Upper lobe of right lung (tissue), 1 donor: ENCODE results near the gene C2CD4D. TPM values are rescaled to one million over a fixed set of nuclear protein-coding genes. Genes with fewer than 3 reads are reported as not detected.

Experiments
- ATAC-seq: fragments of 200-7000 bp; cut with Tn5 transposase; one replicate; pipeline ENCODE4 v1.9.1; 2020; ENCODE audit warnings: mild to moderate bottlenecking, moderate library complexity
- DNase-seq: peaks from one replicate; pipeline ENCODE4 v3.0.0-alpha.2; 2020
- H3K27ac ChIP-seq: fragments of 200-600 bp; one replicate; pipeline ENCODE4 v1.8.0; 2022
- H3K27me3 ChIP-seq: fragments of 200-600 bp; one replicate; pipeline ENCODE4 v1.8.0; 2022; ENCODE audit warnings: mild to moderate bottlenecking
- H3K36me3 ChIP-seq: fragments of 200-600 bp; one replicate; pipeline ENCODE4 v1.8.0; 2022
- H3K4me1 ChIP-seq: fragments of 200-600 bp; one replicate; pipeline ENCODE4 v1.8.0; 2022
- H3K4me3 ChIP-seq: fragments of 200-600 bp; one replicate; pipeline ENCODE4 v1.8.0; 2022; ENCODE audit warnings: mild to moderate bottlenecking
- H3K9me3 ChIP-seq: fragments of 200-600 bp; one replicate; pipeline ENCODE4 v1.8.0; 2022
- intact Hi-C: fragments of 100-400 bp; cut with DNase I; formaldehyde crosslinking; loops from one replicate; pipeline ENCODE4 v1.11.0; 2022
- total RNA-seq: library from RNA; stranded (reverse); fragmentation: NEBNext Ultra II Directional; extraction: Animal tissue kit (Norgen Biotek cat#: 25700); gene quantifications from one replicate; pipeline ENCODE4 v1.2.1, GENCODE V29; 2021
- TF ChIP-seq, protein P1 (sequence below): fragments of 200-600 bp; IDR thresholded peaks from one replicate; pipeline ENCODE4 v1.8.0; 2022; ENCODE audit warnings: antibody characterized with exemption
- donor health status: DM: no; HTN: yes; CAD: no; lungs with severe emphysema.

Gene C2CD4D
- total RNA-seq, 1 donor from 2014 or later, result 0.29 TPM

DNA sequence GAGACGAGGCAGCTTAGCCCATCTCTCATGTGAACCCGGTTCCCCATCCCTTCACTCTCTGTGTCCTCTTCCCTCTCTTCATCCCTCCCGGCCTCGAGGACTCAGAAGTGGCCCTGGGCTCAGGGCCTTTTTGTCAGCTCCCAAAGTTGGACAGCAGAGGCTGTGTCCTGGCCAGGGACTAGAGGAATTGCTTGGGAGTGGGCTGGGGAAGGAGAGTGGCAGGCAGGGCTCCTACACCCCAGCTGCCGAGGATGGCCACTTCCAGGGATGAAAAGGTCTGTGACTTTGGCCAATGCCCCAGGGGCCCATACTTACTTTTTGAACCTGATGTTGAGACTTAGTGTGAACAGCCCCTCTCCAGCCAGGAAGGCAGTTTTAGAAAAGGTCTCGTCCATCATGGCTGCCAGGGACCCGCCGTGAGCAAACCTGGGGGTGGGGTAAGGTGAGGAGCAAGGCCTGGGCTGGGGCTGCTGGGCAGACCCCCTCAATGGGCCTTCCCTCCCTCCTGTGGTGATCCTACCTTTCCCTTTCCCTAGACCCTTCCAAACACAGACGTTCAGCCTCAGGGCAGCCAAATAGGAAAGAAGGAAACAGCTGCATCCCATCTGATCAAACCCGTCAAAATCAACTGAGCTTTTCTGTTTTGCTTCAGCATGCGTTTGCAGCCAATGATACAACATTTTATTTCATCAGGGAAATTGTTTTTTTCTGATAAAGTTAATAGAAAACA is 8.4 kb upstream of the C2CD4D start:
- DNase-seq, result no peak
- no peak overlapping the region for H3K4me3 ChIP-seq
- H3K9me3 ChIP-seq, result no peaks in the 10 kb centered on the region
- TF ChIP-seq, protein P1, sequence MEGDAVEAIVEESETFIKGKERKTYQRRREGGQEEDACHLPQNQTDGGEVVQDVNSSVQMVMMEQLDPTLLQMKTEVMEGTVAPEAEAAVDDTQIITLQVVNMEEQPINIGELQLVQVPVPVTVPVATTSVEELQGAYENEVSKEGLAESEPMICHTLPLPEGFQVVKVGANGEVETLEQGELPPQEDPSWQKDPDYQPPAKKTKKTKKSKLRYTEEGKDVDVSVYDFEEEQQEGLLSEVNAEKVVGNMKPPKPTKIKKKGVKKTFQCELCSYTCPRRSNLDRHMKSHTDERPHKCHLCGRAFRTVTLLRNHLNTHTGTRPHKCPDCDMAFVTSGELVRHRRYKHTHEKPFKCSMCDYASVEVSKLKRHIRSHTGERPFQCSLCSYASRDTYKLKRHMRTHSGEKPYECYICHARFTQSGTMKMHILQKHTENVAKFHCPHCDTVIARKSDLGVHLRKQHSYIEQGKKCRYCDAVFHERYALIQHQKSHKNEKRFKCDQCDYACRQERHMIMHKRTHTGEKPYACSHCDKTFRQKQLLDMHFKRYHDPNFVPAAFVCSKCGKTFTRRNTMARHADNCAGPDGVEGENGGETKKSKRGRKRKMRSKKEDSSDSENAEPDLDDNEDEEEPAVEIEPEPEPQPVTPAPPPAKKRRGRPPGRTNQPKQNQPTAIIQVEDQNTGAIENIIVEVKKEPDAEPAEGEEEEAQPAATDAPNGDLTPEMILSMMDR, result no peak
- peaks cover 11% of the 10 kb centered on the region for H3K4me1 ChIP-seq
- H3K27ac ChIP-seq, result no peak overlapping the region
- no peaks in the 10 kb centered on the region for H3K36me3 ChIP-seq
- no peaks in the 10 kb centered on the region for H3K27me3 ChIP-seq
- intact Hi-C loops, result no loop called here
- no peak for ATAC-seq

DNA sequence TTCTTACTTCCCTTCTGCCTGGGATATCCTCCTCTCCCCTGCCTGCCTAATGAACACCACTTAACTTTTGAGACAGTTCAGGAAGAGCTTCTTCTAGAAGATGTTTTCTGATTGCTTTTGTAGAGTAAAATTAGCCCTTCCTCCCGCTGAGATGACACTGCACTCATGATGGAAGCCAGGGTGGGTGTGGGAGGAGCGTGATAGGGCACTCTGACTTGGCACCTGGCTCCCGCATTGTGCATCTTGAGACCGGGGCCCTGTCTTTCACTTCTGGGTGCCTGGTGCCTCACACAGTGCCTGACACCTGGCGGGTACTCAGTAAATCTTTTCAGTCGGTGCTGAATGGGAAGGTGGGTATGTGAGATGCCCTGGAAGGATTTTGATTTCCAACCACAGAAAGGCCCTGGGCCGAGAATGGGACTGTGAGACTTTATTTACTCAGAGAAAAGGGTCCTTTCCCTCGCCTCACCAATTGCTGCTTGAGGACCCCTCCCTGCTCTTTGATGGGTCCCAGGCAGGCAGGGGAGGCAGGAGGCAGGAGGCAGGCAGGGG is 7.1 kb upstream of the C2CD4D start:
- DNase-seq, result no peak
- no peak for ATAC-seq
- Histone ChIP-seq H3K4me3 (no peak overlapping the region), H3K4me1 (peaks cover 11% of the 10 kb centered on the region), H3K9me3 (no peaks in the 10 kb centered on the region), H3K27me3 (no peaks in the 10 kb centered on the region), H3K27ac (no peak overlapping the region), H3K36me3 (no peaks in the 10 kb centered on the region)
- intact Hi-C loops, result no loop called here
- TF ChIP-seq, protein P1, result no peak

DNA sequence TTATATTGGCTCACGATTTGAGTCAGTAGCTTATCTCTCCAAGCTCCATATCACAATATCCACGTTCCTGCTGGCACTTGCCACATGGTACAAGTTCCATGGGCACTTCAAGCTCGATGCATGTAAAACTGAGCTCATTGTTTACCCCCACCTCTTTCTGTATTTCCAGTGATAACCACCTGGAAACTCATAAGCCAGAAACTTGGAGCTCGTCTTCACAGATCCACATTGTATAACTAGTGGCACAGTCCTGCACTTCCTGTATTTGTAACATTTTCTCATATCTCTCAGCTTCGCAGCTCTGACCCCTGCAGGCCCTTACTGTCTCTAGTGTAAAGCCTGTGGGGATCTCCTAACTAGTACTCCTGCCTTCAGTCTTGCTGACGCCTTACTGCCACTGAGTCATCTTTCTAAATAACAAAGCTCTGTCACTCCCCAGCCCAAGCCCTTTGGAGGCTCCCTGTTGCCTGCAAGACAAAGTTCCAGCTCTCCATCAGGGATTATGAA is 6.5 kb upstream of the C2CD4D start:
- intact Hi-C loops, result no loop called here
- no peak for ATAC-seq

DNA sequence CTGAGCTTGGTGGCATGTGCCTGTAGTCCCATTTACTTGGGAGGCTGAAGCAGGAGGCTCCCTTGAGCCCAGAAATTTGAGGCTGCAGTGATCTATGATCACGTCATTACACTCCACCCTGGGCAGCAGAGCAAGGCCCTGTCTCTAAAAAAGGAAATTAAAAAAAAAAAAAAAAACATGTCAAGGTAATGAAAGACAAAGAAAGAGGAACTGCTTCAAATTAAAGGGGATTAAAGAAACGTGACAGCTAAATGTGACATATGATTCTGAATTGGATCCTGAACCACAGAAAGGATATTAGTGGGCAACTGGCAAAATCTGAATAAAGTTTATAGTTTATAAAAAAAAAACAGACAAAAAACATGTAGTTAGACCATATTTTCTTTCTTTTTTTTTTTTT is 3.8 kb upstream of the C2CD4D start:
- H3K4me3 ChIP-seq, result no peak overlapping the region
- no peaks in the 10 kb centered on the region for H3K9me3 ChIP-seq
- TF ChIP-seq, protein P1, result no peak
- ATAC-seq (no peak), DNase-seq (no peak)
- no peaks in the 10 kb centered on the region for H3K36me3 ChIP-seq
- peaks cover 7% of the 10 kb centered on the region for H3K4me1 ChIP-seq
- intact Hi-C loops, result no loop called here
- H3K27me3 ChIP-seq, result peaks cover 17% of the 10 kb centered on the region
- H3K27ac ChIP-seq, result no peak overlapping the region

More for the DNA sequence above, 6.5 kb upstream of the C2CD4D start:
- TF ChIP-seq, protein P1, result no peak
- Histone ChIP-seq H3K4me1 (peaks cover 11% of the 10 kb centered on the region), H3K27me3 (no peaks in the 10 kb centered on the region), H3K27ac (no peak overlapping the region), H3K36me3 (no peaks in the 10 kb centered on the region), H3K4me3 (no peak overlapping the region), H3K9me3 (no peaks in the 10 kb centered on the region)
- no peak for DNase-seq

DNA sequence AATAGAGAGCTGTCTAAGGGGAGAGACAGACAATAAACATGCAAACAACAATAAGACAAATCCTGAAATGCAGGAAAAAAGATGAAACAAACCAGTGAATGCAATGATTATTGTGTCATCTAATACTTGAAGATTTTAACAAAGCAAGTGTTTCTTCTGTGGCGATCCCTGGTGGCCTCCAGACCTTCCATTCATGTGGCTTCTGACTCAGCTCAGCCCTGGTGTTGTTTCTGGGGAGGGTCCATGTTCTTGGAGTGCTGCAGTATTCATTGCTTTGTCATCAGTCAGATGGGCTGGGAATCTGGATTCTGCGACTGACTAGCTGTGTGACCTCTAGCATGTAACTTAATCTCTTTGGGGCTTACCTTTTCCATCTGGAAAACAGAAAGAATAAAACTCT is 1.5 kb upstream of the C2CD4D start:
- DNase-seq (no peak), ATAC-seq (no peak)
- TF ChIP-seq, protein P1, result no peak
- Histone ChIP-seq H3K27ac (no peak overlapping the region), H3K4me1 (peaks cover 19% of the 10 kb centered on the region), H3K9me3 (no peaks in the 10 kb centered on the region), H3K36me3 (no peaks in the 10 kb centered on the region), H3K27me3 (peaks cover 26% of the 10 kb centered on the region), H3K4me3 (no peak overlapping the region)
- intact Hi-C loops, result no loop called here
